Skeletal muscle satellite cell (primary cell): ENCODE data around the gene LTA4H.

Experiments used
- H3K27me3 ChIP-seq: 2 replicates; pipeline ENCODE4 v1.7.0; 2013; ENCODE audit warnings: low read length; ENCODE audit not compliant: control insufficient read depth, insufficient read depth
- H3K36me3 ChIP-seq: 2 replicates; pipeline ENCODE4 v1.7.0; 2013; ENCODE audit warnings: mild to moderate bottlenecking, control low read depth, low read length; ENCODE audit not compliant: insufficient read depth
- H3K4me1 ChIP-seq: 2 replicates; pipeline ENCODE4 v1.7.0; 2013; ENCODE audit warnings: low read length; ENCODE audit not compliant: control insufficient read depth, insufficient read depth
- H3K4me2 ChIP-seq: 2 replicates; pipeline ENCODE4 v1.7.0; 2013; ENCODE audit warnings: mild to moderate bottlenecking, low read length
- H3K4me3 ChIP-seq: 2 replicates; pipeline ENCODE4 v1.7.0; 2013; ENCODE audit warnings: low read length
- H3K9ac ChIP-seq: 2 replicates; pipeline ENCODE4 v1.7.0; 2013; ENCODE audit warnings: mild to moderate bottlenecking, low read depth, low read length, moderate library complexity
- H3K9me3 ChIP-seq: replicated peaks from 2 replicates; pipeline ENCODE4 v1.7.0; 2013; ENCODE audit warnings: mild to moderate bottlenecking, control low read depth, low read length

LTA4H gene

DNA sequence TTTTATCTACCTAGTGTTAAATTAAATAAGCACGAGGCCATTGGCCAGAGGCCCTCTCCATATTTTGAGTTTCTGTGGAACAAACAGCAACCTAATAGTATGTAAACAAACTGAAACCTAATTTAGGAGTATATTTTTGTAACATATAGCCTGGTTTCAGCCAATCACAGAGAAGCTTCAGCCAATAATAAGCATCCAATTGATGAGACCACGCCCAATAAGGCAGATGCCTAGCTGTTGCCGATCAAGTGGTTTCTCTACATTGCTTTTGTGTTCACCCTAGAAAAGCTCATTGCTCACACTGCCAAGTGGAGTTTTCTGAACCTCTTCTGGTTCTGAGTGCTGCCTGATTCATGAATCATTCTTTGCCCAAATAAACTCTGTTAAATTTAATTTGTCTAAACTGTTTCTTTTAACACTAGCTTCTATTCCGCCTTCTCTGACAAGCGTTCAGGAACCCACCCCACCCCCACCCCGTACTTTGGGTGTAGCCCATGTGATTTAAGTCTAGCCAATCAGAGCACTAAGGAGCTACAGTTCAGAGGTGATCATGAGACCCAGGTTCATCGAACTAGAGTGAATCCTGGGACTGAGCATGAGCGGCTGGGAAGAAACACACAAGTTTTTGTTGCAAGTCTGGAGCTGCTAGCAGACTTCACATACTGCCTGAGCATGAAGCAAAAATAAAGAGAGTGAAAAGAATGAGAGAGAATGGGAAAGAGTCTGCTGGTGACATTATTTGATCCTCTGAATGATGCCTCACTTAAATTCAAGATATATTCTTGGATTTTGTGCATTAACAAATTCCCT, 21.5 kb upstream of the LTA4H start:
- Histone ChIP-seq H3K27me3 (no peaks in the 10 kb centered on the region), H3K4me3 (no peak overlapping the region)

DNA sequence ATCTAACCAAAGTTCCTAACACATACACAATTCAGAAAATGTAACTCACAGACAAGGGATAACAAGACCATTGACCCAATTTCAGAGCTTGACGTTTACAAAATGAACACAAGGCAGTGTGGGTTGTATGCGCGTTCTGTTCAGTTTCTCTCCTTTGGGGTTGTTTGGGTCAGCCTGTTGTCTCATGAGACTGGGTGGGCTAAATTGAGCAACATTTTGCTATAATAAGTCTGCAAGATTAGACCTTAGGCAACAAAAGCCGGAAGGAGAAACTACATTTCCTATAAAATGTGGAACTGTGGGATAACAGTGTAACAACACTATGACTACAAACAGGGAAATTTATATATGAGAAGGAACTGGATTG, 18.8 kb upstream of the LTA4H start:
- no peak overlapping the region for H3K9ac ChIP-seq
- H3K27me3 ChIP-seq, result no peaks in the 10 kb centered on the region
- H3K36me3 ChIP-seq, result no peaks in the 10 kb centered on the region
- H3K4me3 ChIP-seq, result no peak overlapping the region
- no peak overlapping the region for H3K4me2 ChIP-seq
- H3K9me3 ChIP-seq, result no peaks in the 10 kb centered on the region
- H3K4me1 ChIP-seq, result no peaks in the 10 kb centered on the region

More for the DNA sequence above, 21.5 kb upstream of the LTA4H start:
- Histone ChIP-seq H3K4me2 (no peak overlapping the region), H3K4me1 (no peaks in the 10 kb centered on the region), H3K36me3 (no peaks in the 10 kb centered on the region), H3K9ac (no peak overlapping the region), H3K9me3 (no peaks in the 10 kb centered on the region)

DNA sequence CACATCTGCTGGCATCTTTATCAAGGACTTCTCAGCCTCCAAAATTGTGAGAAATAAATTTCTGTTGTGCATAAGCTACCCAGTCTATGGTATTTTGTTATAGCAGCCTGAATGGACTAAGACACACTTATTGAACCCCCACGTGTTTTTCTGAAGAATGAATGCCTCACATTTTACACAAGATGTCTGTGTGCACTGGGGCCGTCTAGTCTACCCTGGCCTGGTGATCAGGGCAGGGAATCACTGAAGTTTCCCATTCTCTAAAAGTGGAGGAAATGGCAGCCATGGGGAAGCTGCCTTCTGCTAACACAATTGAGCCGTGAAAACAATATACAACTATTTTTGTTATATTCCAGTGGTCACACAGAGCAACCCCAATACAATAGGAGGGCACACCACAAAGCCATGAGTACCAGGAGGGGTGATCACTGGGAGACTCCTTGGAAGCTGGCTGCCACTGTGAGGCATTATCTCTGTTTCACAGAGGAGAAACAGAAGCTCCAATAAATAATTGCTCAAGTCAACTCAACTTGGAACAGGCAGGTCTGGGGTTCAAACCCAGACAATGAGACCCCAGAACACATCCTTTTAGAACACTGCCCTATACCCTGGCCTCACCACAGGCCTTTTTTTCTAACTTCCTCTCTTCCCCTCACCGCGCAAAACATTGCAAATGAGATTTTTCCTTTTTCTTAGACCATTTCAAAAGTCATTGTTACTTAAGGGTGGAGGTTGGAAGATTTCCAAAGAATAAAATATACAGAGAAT, 18.3 kb upstream of the LTA4H start:
- H3K27me3 ChIP-seq, result no peaks in the 10 kb centered on the region
- no peak overlapping the region for H3K4me3 ChIP-seq
- H3K9ac ChIP-seq, result no peak overlapping the region

DNA sequence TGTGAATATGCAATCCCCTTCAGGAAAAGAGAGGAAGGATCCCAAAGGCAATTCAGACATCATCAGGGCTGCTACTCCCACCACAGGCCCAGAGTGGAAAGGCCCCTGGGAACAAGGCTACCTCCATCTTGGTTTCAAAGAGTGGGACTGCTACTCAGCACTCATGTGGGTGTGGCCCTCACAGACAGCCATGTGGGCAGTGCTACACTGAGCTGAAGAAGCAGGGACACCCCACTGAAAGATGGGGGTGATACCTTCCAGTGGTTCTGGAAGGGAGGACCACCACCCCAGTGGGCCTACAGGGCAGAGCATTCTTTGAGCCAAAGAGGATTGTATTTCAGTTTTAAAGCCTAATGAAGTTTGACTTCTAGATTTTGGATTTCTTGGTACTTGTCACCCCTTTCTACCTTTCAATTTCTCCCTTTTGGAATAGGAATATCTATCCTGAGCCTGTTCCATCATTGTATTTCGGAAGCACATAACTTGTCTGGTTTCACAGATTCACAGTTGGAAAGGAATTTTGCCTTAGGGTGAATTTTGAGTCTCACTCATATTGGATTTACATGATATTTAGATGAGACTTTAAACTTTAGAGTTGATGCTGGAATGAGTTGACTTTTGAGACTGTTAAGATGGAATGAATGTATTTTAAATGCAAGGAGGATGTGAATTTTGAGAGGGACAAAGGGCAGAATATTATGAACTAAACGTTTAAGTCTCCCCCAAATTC, 16.5 kb upstream of the LTA4H start:
- H3K4me1 ChIP-seq, result peaks cover 17% of the 10 kb centered on the region
- no peak overlapping the region for H3K4me2 ChIP-seq
- no peaks in the 10 kb centered on the region for H3K36me3 ChIP-seq
- H3K27me3 ChIP-seq, result no peaks in the 10 kb centered on the region
- H3K9me3 ChIP-seq, result no peaks in the 10 kb centered on the region
- no peak overlapping the region for H3K9ac ChIP-seq
- no peak overlapping the region for H3K4me3 ChIP-seq

More for the DNA sequence above, 18.3 kb upstream of the LTA4H start:
- Histone ChIP-seq H3K4me1 (peaks cover under 1% of the 10 kb centered on the region), H3K4me2 (no peak overlapping the region), H3K36me3 (no peaks in the 10 kb centered on the region), H3K9me3 (no peaks in the 10 kb centered on the region)

DNA sequence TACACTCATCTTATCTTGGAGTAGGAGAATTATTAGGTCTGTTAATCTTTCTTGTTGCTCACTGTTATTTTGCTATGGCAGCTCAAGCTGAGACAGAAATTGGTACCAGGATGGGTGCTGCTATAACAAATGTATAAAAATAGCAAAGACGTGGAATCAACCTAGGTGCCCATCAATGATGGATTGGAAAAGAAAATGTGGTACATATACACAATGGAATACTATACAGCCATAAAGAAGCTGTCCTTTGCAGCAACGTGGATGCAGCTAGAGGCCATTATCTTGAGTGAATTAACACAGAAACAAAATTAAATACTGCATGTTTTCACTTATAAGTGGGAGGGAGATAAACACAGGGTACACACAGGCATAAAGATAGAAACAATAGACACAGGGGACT, 14.8 kb upstream of the LTA4H start:
- H3K4me1 ChIP-seq, result peaks cover 22% of the 10 kb centered on the region

DNA sequence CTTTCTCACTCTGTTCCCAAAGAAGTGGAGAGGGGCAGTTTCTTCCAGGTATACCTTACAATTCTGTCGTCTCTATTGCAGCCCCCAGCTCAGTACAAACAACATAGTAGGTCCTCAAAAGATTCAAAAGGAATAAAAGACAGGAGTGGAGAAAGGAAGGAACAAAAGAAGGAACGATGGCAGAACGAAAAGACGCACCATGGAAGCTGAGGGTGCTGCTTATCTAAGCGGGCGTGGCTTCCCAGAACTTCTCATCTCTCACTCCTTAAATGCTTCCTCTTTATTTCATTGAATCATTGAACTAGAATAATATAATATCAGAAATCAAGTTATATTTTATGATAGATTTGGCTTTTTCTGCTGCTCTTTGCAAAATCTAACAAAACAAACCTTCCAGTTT, 13.7 kb upstream of the LTA4H start:
- Histone ChIP-seq H3K4me1 (peaks cover 32% of the 10 kb centered on the region), H3K9ac (no peak overlapping the region), H3K4me3 (no peak overlapping the region)

More for the DNA sequence above, 14.8 kb upstream of the LTA4H start:
- no peak overlapping the region for H3K4me2 ChIP-seq
- no peaks in the 10 kb centered on the region for H3K36me3 ChIP-seq
- no peak overlapping the region for H3K4me3 ChIP-seq
- no peaks in the 10 kb centered on the region for H3K9me3 ChIP-seq
- H3K27me3 ChIP-seq, result no peaks in the 10 kb centered on the region
- H3K9ac ChIP-seq, result no peak overlapping the region

DNA sequence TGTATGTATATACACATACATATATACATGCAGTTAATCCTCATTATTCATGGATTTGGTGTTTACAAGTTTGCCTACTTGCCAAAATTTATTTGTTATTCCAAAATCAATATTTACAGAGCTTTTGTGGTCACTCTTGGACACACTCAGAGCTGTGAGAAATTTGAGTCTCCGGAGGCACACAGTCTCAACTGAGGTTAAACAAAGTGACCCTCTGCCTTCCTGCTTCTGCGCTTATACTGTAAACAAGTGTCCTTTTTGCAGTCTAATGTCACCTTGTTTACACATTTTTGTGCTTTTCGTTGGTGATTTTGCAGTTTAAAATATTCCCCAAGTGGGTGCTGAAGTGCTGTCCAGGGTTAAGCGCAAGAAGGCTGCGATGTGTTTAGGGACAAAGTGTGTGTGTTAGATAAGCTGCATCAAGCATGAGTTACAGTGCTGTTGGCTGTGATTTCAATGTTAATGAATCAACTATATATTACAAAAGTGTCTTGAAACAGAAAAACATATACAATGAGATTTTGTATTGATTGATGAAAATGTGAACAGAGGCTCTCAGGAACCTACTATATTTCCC, 13.1 kb upstream of the LTA4H start:
- Histone ChIP-seq H3K27me3 (no peaks in the 10 kb centered on the region), H3K4me1 (peaks cover 35% of the 10 kb centered on the region), H3K9ac (no peak overlapping the region), H3K4me3 (no peak overlapping the region), H3K9me3 (no peaks in the 10 kb centered on the region), H3K4me2 (peak overlapping the region; percentile 44), H3K36me3 (no peaks in the 10 kb centered on the region)

More for the DNA sequence above, 13.7 kb upstream of the LTA4H start:
- Histone ChIP-seq H3K9me3 (no peaks in the 10 kb centered on the region), H3K4me2 (no peak overlapping the region), H3K36me3 (no peaks in the 10 kb centered on the region), H3K27me3 (no peaks in the 10 kb centered on the region)

DNA sequence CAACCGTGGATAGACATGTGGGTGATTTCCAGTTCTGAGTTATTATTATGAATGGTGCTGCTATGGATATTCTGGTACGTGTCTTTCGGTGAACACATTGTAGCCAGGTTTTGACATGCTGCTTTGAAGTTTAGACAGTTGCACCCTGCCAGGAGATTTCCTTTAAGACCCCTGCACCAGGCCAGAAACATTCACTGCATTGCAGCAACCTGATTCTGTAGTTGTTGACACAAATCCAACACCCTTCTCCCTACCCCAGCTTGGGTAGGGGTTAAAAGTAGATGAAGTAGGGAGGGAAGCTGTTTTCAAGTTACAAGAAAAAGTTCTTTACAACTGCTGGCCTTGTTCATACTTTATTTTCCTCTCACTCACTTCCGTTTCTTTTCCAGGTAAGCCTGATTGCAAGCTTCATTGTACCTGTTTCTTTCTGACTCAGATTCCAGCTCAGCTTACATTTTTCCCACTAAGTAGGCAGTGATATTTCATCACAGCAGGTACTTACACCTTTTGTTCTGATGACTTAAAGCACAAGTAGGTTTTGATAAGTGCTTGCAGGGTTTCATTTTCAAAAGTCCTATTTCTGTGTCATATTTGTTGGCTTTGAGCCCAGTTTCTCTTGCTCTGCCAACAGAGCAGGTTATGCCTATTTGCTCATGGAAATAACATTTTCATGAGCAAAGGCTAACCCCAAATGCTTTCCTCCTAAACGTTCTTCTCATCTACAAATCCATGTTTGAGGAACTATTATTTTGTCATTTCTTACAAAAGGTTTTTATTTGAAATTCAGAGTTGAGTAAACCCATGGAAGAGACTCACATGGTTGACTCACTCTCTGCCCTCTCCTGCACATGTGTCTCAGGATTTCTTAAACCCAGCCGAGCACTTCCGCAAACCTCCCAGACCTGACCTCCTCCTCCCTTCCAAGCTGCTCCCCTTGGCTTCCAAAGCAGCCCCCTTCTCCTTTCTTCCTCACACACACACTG, 12.1 kb upstream of the LTA4H start:
- peak overlapping the region; percentile 30 for H3K4me3 ChIP-seq
- peak overlapping the region; percentile 44 for H3K4me2 ChIP-seq
- no peak overlapping the region for H3K9ac ChIP-seq
- H3K4me1 ChIP-seq, result peaks cover 35% of the 10 kb centered on the region
- H3K9me3 ChIP-seq, result no peaks in the 10 kb centered on the region
- no peaks in the 10 kb centered on the region for H3K27me3 ChIP-seq
- no peaks in the 10 kb centered on the region for H3K36me3 ChIP-seq

DNA sequence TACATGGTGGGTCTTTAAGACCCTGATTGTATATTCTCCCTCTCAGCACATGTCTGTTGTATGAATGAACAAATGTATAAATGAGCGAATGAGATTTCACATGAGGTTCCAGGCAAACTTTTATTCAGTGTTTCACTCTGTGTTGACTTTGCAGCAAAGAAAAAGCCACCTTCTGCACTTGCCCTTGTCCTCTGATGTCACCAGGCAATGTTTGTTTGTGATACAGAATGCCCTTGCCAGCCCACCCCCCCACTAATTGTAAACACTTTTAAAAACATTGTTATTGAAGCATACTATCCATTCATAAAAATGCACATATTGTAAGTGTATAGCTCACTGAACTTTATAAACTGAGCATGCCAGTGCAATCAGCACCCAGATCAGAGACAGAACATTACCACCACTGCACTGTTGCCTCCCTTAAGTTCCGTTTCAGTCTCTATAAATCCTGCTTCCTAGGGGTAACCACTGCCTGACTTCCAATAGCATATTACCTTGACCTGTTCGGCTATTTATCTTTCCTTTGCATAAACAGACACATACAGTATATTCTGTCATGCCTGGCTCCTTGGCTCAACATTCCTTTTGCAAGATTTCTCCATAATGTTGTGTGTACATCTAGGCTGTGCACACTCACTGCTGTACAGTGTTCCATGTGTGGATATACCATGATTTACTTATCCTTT, 11.3 kb upstream of the LTA4H start:
- no peak overlapping the region for H3K4me2 ChIP-seq
- H3K4me1 ChIP-seq, result peaks cover 35% of the 10 kb centered on the region
- H3K4me3 ChIP-seq, result no peak overlapping the region
- no peak overlapping the region for H3K9ac ChIP-seq
- no peaks in the 10 kb centered on the region for H3K9me3 ChIP-seq
- no peaks in the 10 kb centered on the region for H3K27me3 ChIP-seq
- no peaks in the 10 kb centered on the region for H3K36me3 ChIP-seq

DNA sequence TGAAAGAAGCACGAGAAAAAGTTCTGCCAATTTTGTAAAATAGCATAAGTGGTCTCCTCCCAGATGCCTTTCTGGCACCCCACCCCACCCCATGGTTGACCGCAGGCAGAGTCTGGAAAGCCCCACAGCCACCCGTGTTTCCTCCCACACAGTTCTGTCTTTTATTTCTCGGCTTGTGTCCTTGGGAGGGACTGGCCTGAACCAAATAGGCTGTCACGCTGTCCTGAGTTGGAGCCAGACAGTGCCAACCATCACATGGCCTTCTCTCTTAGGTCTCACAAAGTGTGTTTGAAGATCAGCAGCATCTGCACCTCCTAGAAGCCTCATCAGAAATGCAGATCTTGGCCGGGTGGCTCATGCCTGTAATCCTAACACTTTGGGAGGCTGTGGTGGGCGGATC, 10.2 kb upstream of the LTA4H start:
- Histone ChIP-seq H3K4me1 (peaks cover 35% of the 10 kb centered on the region), H3K9me3 (no peaks in the 10 kb centered on the region), H3K4me3 (no peak overlapping the region), H3K4me2 (no peak overlapping the region), H3K9ac (no peak overlapping the region), H3K36me3 (no peaks in the 10 kb centered on the region), H3K27me3 (no peaks in the 10 kb centered on the region)
